Right lobe of liver (tissue), 6 donors: Measurements from ENCODE around the gene RNPS1. TPM values are rescaled to one million over a fixed set of nuclear protein-coding genes. Genes with fewer than 3 reads are reported as not detected.

Experiments used
- ATAC-seq, 4 donors: fragments of 200-7000 bp; cut with Tn5 transposase; one replicate each; pipeline ENCODE4 v1.9.1; 2020; ENCODE audit warnings: mild to moderate bottlenecking in 4 of 4, moderate library complexity in 4 of 4
- DNase-seq, 3 donors: peaks; one replicate each; pipeline ENCODE4 v3.0.0-alpha.2; 2020
- H3K27ac ChIP-seq, 3 donors: fragments of 200-600 bp; one replicate each; pipeline ENCODE4 v1.8.0; 2022
- H3K27me3 ChIP-seq, 2 donors: fragments of 200-600 bp; one replicate each; pipeline ENCODE4 v1.8.0; 2022
- H3K36me3 ChIP-seq, 4 donors: fragments of 200-600 bp; sonication (generic) in 1 of 4; one replicate each; pipeline versions ENCODE4 v1.5.1 to v1.8.0; 2017 to 2022; ENCODE audit warnings: control low read depth in 1 of 4
- H3K4me1 ChIP-seq, 4 donors: fragments of 200-600 bp; sonication (generic) in 1 of 4; one replicate each; pipeline versions ENCODE4 v1.5.1 to v1.8.0; 2017 to 2022; ENCODE audit warnings: control low read depth in 1 of 4
- H3K4me3 ChIP-seq, 3 donors: fragments of 200-600 bp; one replicate each; pipeline ENCODE4 v1.8.0; 2022
- H3K9me3 ChIP-seq, 4 donors: fragments of 200-600 bp; sonication (generic) in 1 of 4; one replicate each; pipeline versions ENCODE4 v1.5.1 to v1.8.0; 2017 to 2022; ENCODE audit warnings: control low read depth in 1 of 4
- POLR2A ChIP-seq: fragments of 450-650 bp; IDR thresholded peaks from one replicate; pipeline ENCODE4 v1.6.1; 2017; ENCODE audit warnings: antibody characterized with exemption, mild to moderate bottlenecking
- WGBS: methylation state at CpG from one replicate; pipeline ENCODE4 v1.1.6; 2018; ENCODE audit warnings: low coverage, low lambda C conversion rate; ENCODE audit not compliant: insufficient coverage; ENCODE audit errors: missing lambda C conversion rate; 5-methylcytosine and 5-hydroxymethylcytosine counted together
- intact Hi-C, 2 donors: fragments of 100-400 bp; cut with DNase I; formaldehyde crosslinking; loops; one replicate each; pipeline versions ENCODE4 v1.11.2 to v1.14.1; 2022
- long read RNA-seq: library from polyadenylated mRNA; unstranded; transcript quantifications from one replicate; pipeline ENCODE4 v2.0.0, GENCODE V29; 2019
- total RNA-seq, 6 experiments: library from RNA; depleted of rRNA in 2 of 6; stranded (reverse); fragments of >200 nt in 2 of 6; fragmentation: NEBNext Ultra II Directional in 3 of 6; extraction: Animal tissue kit (Norgen Biotek cat#: 25700) in 3 of 6; gene quantifications; one replicate each; pipeline versions ENCODE4 v1.1.0 to v1.2.4, GENCODE V29; 2016 to 2023
- TF ChIP-seq, protein P1 (sequence below), 4 donors: fragments of 200-600 bp in 3 of 4; fragments of 450-650 bp in 1 of 4; IDR thresholded peaks; one replicate each; pipeline versions ENCODE4 v1.5.1 to v1.8.0; 2016 to 2022; ENCODE audit warnings: antibody characterized with exemption in 4 of 4, mild to moderate bottlenecking in 2 of 4
- donor health status: DM: no; HTN: yes; CAD: no.
- donor health status: DM: no; HTN: no; CAD: no.
- donor health status: DM: no; HTN: no; CAD: no.
- donor health status: DM: no; HTN: yes; CAD: no.
- donor health status: DM: no; HTN: yes; CAD: no.

The RNPS1 gene, protein sequence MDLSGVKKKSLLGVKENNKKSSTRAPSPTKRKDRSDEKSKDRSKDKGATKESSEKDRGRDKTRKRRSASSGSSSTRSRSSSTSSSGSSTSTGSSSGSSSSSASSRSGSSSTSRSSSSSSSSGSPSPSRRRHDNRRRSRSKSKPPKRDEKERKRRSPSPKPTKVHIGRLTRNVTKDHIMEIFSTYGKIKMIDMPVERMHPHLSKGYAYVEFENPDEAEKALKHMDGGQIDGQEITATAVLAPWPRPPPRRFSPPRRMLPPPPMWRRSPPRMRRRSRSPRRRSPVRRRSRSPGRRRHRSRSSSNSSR
- total RNA-seq: 10 to 100 TPM; 29.0 to 61.9 (median 38.9) TPM
- long read RNA-seq, partial matches to known transcripts: 0 of 6 reads
- long read RNA-seq, other reads (novel, unspliced or antisense): 2 of 6 reads

DNA sequence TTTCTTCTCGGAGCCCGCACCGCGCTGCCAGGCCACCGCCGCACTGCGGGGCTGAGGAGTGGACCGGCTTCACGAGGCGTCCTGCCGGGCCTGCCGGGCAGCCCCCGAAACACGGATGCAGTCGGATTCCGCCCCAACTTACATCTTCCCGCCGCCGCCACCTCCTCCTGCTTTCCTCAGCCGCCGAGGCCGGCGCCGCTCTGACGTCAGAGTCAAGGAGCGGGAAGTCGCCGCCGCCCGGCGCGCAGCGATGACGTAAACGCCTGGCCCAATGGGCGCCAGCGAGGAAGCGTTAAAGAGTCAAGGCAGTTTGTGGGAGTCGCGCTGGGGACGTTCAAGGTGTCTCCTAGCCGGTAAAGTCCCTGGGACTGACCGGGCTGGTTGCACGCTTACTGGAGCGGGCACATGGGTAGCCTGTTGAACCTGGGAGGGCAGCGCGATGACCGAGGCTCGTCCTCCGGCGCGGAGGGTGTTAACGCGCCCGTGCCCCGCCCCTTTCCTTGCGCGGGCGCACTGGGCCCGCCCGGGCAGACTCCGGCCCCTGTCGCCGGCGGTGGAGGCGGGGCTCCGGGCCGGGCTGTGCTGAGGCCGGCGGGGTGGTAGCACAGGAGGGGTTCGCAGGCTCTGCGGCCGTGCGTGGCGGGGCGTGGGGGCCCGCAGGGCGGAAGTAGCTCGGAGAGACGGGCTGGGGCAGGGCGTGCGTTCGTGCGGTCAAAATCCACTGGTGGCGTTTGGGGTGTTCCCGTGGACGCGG is at the start of gene RNPS1:
TSS of gene RNPS1 (minus strand) at position 214 of the 754 bp plus-strand sequence. CDS start 3,483 bp downstream, outside the sequence.
- no peaks in the 10 kb centered on the region for H3K9me3 ChIP-seq
- DNase-seq: peak; percentile 96
- peak within 1 kb of the TSS; percentile 75 to 99 (median 97) for H3K27ac ChIP-seq
- peak within 1 kb of the TSS; percentile 89 to 99 (median 97) for H3K4me3 ChIP-seq
- H3K27me3 ChIP-seq: no peaks in the 10 kb centered on the region
- WGBS: 2% methylated on average over 10 of the region's 88 CpGs
- H3K36me3 ChIP-seq: peaks cover 0 to 9% (median 0%) of the 10 kb centered on the region in 4 donors
- TF ChIP-seq, protein P1, sequence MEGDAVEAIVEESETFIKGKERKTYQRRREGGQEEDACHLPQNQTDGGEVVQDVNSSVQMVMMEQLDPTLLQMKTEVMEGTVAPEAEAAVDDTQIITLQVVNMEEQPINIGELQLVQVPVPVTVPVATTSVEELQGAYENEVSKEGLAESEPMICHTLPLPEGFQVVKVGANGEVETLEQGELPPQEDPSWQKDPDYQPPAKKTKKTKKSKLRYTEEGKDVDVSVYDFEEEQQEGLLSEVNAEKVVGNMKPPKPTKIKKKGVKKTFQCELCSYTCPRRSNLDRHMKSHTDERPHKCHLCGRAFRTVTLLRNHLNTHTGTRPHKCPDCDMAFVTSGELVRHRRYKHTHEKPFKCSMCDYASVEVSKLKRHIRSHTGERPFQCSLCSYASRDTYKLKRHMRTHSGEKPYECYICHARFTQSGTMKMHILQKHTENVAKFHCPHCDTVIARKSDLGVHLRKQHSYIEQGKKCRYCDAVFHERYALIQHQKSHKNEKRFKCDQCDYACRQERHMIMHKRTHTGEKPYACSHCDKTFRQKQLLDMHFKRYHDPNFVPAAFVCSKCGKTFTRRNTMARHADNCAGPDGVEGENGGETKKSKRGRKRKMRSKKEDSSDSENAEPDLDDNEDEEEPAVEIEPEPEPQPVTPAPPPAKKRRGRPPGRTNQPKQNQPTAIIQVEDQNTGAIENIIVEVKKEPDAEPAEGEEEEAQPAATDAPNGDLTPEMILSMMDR (IDR thresholded peaks at IDR 0.05): no peak
- TF ChIP-seq POLR2A: peak; percentile 94
- H3K4me1 ChIP-seq: peaks cover 0 to 14% (median 6%) of the 10 kb centered on the region in 4 donors
- peak; percentile 93 to 96 (median 95) for ATAC-seq
- intact Hi-C loops: no loop called here

DNA sequence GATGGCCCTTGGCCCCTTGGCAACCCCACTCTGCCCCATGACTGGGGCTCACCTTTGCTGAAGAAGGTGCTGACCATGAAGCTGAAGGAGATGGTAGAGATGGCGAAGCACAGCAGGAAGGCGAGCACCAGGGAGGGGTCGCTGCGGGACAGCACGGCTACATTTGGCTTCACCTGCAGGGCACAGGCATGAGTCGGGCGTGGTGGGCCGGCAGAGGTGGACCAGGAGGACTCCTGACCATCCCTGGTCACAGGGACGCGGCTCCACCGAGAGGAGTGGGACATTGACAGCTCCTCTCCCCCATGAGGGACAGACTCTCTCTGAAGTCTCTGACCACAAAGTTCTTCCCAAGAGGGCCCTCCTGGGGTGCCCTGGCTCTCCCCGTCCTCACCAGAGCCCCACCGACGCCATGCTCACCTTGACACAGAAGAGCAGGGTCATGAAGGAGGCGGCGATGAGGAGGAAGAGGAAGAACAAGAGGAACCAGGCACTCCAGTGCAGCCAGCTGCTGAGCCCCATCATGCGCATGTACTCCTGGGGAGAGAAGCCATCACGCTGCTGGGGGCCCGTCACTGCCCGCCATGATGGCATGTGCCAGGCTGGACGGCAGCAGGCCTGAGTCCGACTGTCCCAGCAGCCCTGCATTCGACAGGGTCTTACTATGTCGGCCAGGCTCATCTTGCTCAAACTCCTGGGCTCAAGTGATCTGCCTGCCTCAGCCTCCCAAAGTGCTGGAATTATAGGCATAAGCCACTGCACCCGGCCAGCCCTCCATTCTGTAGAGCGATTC is 49.5 kb upstream of the RNPS1 start:
- H3K36me3 ChIP-seq: no peaks in the 10 kb centered on the region
- peak in 1 of 4 donors; percentile 19 for ATAC-seq
- TF ChIP-seq, protein P1 (IDR thresholded peaks at IDR 0.05): no peak
- TF ChIP-seq POLR2A: no peak
- H3K27ac ChIP-seq: no peak overlapping the region
- H3K27me3 ChIP-seq: no peaks in the 10 kb centered on the region
- no peak for DNase-seq
- H3K9me3 ChIP-seq: no peaks in the 10 kb centered on the region
- 93% methylated on average over 5 of the region's 26 CpGs for WGBS
- H3K4me1 ChIP-seq: no peaks in the 10 kb centered on the region
- H3K4me3 ChIP-seq: no peak overlapping the region
- intact Hi-C loops: no loop called here

DNA sequence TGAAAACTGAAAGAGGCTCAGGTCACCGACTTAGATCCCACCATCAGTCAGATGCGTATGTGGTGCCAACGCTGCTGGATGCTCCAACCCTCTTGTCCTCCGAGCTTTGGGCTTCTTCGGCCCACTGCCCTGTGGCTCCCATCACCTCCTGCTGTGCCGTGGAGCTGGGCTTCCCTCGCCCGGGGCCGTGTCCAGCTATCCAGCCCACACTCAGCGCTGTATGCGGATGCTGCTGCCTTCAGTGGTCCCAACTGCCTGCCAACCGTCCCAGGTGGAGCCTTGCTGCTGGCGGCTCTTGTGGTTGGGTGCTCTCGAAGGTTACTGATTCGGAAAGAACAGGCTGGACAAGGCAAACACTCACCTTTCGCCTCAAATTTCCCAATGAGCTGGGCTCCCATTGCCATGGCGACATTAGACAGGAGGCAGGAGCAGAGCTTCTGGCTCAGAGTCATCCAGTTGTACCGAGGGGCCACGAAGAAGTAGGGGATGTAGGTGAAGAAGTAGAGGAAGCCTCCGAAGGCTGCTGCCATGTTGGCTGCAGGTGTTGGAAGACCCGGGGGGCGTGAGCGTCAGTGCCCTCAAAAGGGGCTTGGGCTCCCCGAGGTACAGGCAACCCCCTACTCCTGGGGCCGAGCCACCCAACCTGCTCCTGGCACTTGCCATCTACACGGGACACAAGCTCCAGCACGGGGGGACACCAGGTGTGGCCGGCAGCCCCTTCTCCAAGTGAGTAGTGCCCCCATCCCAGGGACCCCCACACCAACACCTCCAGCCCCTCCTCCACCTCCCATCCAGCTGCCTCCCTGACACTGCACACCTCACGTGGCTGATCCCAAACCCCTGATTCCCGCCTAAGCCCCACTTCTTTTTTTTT is 40.4 kb upstream of the RNPS1 start:
- no peak overlapping the region for H3K4me3 ChIP-seq
- no peak for DNase-seq

More for the DNA sequence above, 40.4 kb upstream of the RNPS1 start:
- Histone ChIP-seq H3K36me3 (no peaks in the 10 kb centered on the region), H3K4me1 (no peaks in the 10 kb centered on the region), H3K27ac (no peak overlapping the region), H3K9me3 (no peaks in the 10 kb centered on the region), H3K27me3 (no peaks in the 10 kb centered on the region)
- intact Hi-C loops: no loop called here
- ATAC-seq: peak in 1 of 4 donors; percentile 20
- WGBS: 85% methylated on average over 13 of the region's 30 CpGs
- TF ChIP-seq, protein P1 (IDR thresholded peaks at IDR 0.05): no peak
- TF ChIP-seq POLR2A: no peak
